HepG2 (cell line): Measurements from ENCODE around the gene PEX11B. TPM values are rescaled to one million over a fixed set of nuclear protein-coding genes. Genes with fewer than 3 reads are reported as not detected.
A peak's percentile ranks its signal among the peaks of the same experiment; 100 is the strongest.

Experiments
- ATAC-seq: fragments of 200-7000 bp; cut with Tn5 transposase; 3 replicates; pipeline ENCODE4 v1.9.1; 2020; ENCODE audit warnings: mild to moderate bottlenecking, moderate library complexity
- BruUV-seq: library from RNA; stranded (reverse); fragments of 400-500 nt; replicated peaks from 2 replicates; lab custom pipeline; 2021; lab: Mats Ljungman, UMichigan
- CTCF ChIA-PET: fragments of 300-600 bp; formaldehyde crosslinking; extraction: SDS; loops from one replicate; lab custom pipeline; 2021; ENCODE audit warnings: low total read pairs, inconsistent platforms, low intra/inter-chr PET ratio; lab: Yijun Ruan, JAX
- POLR2A ChIA-PET: fragments of 350-600 bp; sonication (Branson Sonifier 250); formaldehyde crosslinking; loops from one replicate; lab custom pipeline; 2020; ENCODE audit warnings: antibody characterized with exemption, inconsistent platforms; lab: Yijun Ruan, JAX
- DNase-seq: peaks from one replicate; pipeline ENCODE4 v3.0.0-alpha.2; 2015; ENCODE audit warnings: low spot score
- FAIRE-seq: peaks from 3 replicates; lab custom pipeline; 2011; peaks lifted over from hg19 to GRCh38; lab: Jason Lieb, UNC
- H2AFZ ChIP-seq: one replicate; pipeline ENCODE4 v1.6.1; 2011; ENCODE audit warnings: low read length, inconsistent platforms
- H3K27ac ChIP-seq: fragments of 300-600 bp; 3 replicates; pipeline ENCODE4 v1.8.0; 2011; ENCODE audit warnings: mixed run types, mild to moderate bottlenecking, mixed read lengths, low read length, inconsistent platforms; ENCODE audit not compliant: insufficient read depth; ENCODE audit errors: extremely low read length
- H3K27me3 ChIP-seq, 2 experiments: fragments of 200-600 bp in 1 of 2; 2 replicates in 1 of 2; 3 replicates in 1 of 2; pipeline versions ENCODE4 v1.6.0 to v1.8.0; 2011; ENCODE audit warnings: low read length in 2 of 2, mild to moderate bottlenecking in 2 of 2, moderate library complexity in 2 of 2, inconsistent platforms in 1 of 2; ENCODE audit not compliant: insufficient read depth in 2 of 2, control insufficient read depth in 1 of 2
- H3K36me3 ChIP-seq, 2 experiments: fragments of 200-600 bp in 1 of 2; replicated peaks in 1 of 2; 2 replicates in 1 of 2; 3 replicates in 1 of 2; pipeline versions ENCODE4 v1.5.1 to v1.8.0; 2011; ENCODE audit warnings: low read length in 2 of 2, inconsistent platforms in 1 of 2; ENCODE audit not compliant: insufficient read depth in 2 of 2, control insufficient read depth in 1 of 2
- H3K4me1 ChIP-seq: 2 replicates; pipeline ENCODE4 v1.5.1; 2012; ENCODE audit warnings: low read length, inconsistent platforms; ENCODE audit not compliant: insufficient read depth
- H3K4me2 ChIP-seq: 2 replicates; pipeline ENCODE4 v1.6.0; 2011; ENCODE audit warnings: low read depth, low read length, inconsistent platforms
- H3K4me3 ChIP-seq, 3 experiments: fragments of 200-600 bp in 1 of 3; sonication (generic), shearing (Covaris generic) in 1 of 3; replicated peaks in 1 of 3; 2 replicates each; pipeline ENCODE4 v1.5.1; 2011 to 2016; ENCODE audit warnings: low read length in 3 of 3, inconsistent platforms in 2 of 3, low read depth in 2 of 3, mild to moderate bottlenecking in 2 of 3, control low read depth in 1 of 3, mixed read lengths in 1 of 3; ENCODE audit not compliant: insufficient read depth in 1 of 3
- H3K79me2 ChIP-seq: one replicate; pipeline ENCODE4 v1.6.1; 2011; ENCODE audit warnings: low read length, inconsistent platforms; ENCODE audit not compliant: insufficient read depth
- H3K9ac ChIP-seq: 2 replicates; pipeline ENCODE4 v1.6.0; 2011; ENCODE audit warnings: mild to moderate bottlenecking, low read depth, low read length, inconsistent platforms; ENCODE audit not compliant: insufficient read depth
- H3K9me3 ChIP-seq: 2 replicates; pipeline ENCODE4 v1.5.1; 2012; ENCODE audit warnings: mild to moderate bottlenecking, low read length
- H4K20me1 ChIP-seq: 2 replicates; pipeline ENCODE4 v1.6.0; 2011; ENCODE audit warnings: inconsistent platforms, mild to moderate bottlenecking, low read length, moderate library complexity; ENCODE audit not compliant: insufficient read depth
- CEBPB ChIP-seq: IDR thresholded peaks from 2 replicates; pipeline ENCODE4 v1.6.1; 2011; ENCODE audit warnings: low read depth, low read length, improper control_type of control experiment, borderline replicate concordance
- KLF15 ChIP-seq: sonication (generic); formaldehyde crosslinking; IDR thresholded peaks from 2 replicates; pipeline ENCODE4 v1.8.1; 2023; ENCODE audit warnings: borderline replicate concordance, mild to moderate bottlenecking, inconsistent platforms, missing genetic modification reagents, mixed read lengths
- MXD1 ChIP-seq: sonication (generic); formaldehyde crosslinking; IDR thresholded peaks from 2 replicates; pipeline ENCODE4 v1.4.0; 2020; ENCODE audit warnings: mild to moderate bottlenecking, missing genetic modification reagents
- ZBTB20 ChIP-seq: sonication (generic); formaldehyde crosslinking; IDR thresholded peaks from 2 replicates; pipeline ENCODE4 v1.8.1; 2023; ENCODE audit warnings: missing genetic modification reagents, low read depth, mild to moderate bottlenecking, borderline replicate concordance
- ZBTB33 ChIP-seq: sonication (generic); formaldehyde crosslinking; IDR thresholded peaks from 2 replicates; pipeline ENCODE4 v1.4.0; 2020; ENCODE audit warnings: missing genetic modification reagents
- ZBTB38 ChIP-seq: sonication (generic); formaldehyde crosslinking; IDR thresholded peaks from 2 replicates; pipeline ENCODE4 v1.5.1; 2020; ENCODE audit warnings: mild to moderate bottlenecking, missing genetic modification reagents
- ZFP91 ChIP-seq: sonication (generic); formaldehyde crosslinking; IDR thresholded peaks from 2 replicates; pipeline ENCODE4 v1.9.0; 2022; ENCODE audit warnings: missing genetic modification reagents, mild to moderate bottlenecking, borderline replicate concordance
- ZNF317 ChIP-seq: sonication (generic); formaldehyde crosslinking; IDR thresholded peaks from 2 replicates; pipeline ENCODE4 v1.5.0; 2020; ENCODE audit warnings: mild to moderate bottlenecking, missing genetic modification reagents
- ZNF569 ChIP-seq: sonication (generic); formaldehyde crosslinking; IDR thresholded peaks from 2 replicates; pipeline ENCODE4 v1.5.0; 2020; ENCODE audit warnings: mild to moderate bottlenecking, missing genetic modification reagents, moderate library complexity, borderline replicate concordance
- ZNF687 ChIP-seq: sonication (generic); formaldehyde crosslinking; IDR thresholded peaks from 2 replicates; pipeline ENCODE4 v1.5.1; 2020; ENCODE audit warnings: mild to moderate bottlenecking, missing genetic modification reagents, moderate library complexity
- ZNF878 ChIP-seq: sonication (generic); formaldehyde crosslinking; IDR thresholded peaks from 2 replicates; pipeline ENCODE4 v1.8.1; 2023; ENCODE audit warnings: mild to moderate bottlenecking, missing genetic modification reagents, moderate library complexity
- WGBS: methylation state at CpG from one replicate; pipeline ENCODE4 v1.1.6; 2017; ENCODE audit warnings: low lambda C conversion rate; 5-methylcytosine and 5-hydroxymethylcytosine counted together
- in situ Hi-C: cut with HindIII; loops from 2 replicates; pipeline ENCODE4 v1.10.0; 2017; ENCODE audit warnings: low pct_unique_long_range_greater_than_20kb; ENCODE audit not compliant: extremely low pct_ligation_motif_present
- intact Hi-C: fragments of 100-400 bp; cut with micrococcal nuclease; formaldehyde crosslinking; loops from one replicate; pipeline ENCODE4 v1.10.0; 2022; ENCODE audit not compliant: unreplicated experiment
- polyA plus RNA-seq, 8 experiments: library from polyadenylated mRNA; depleted of rRNA in 3 of 8; stranded (reverse) in 7 of 8; unstranded in 1 of 8; fragments of >200 nt; fragmentation: Illumina TruSeq in 4 of 8; extraction: Trizol in 4 of 8; gene quantifications; 2 replicates each; pipeline versions ENCODE4 v1.2.1 to v1.2.3, GENCODE V29; 2011 to 2016; ENCODE audit warnings: low read depth in 4 of 8, missing spikeins in 1 of 8, mixed read lengths in 1 of 8; ENCODE audit not compliant: insufficient read depth in 1 of 8
- total RNA-seq, 5 experiments: library from RNA; depleted of rRNA; stranded (reverse); fragments of >200 nt; fragmentation: Illumina TruSeq; extraction: Trizol; gene quantifications; 2 replicates each; pipeline ENCODE4 v1.2.3, GENCODE V29; 2016; ENCODE audit warnings: low read depth in 1 of 5

The PEX11B gene
- total and polyA plus RNA-seq, 2 of the 13 experiments (the other 11 are each of a cell fraction or from before 2014, with no cell fraction given), result 21.6 to 48.4 TPM

- Histone ChIP-seq H3K27me3 (peaks cover 6 to 59% of the 10 kb centered on the region in 2 experiments; a peak in 3 of 5 replicates), H3K79me2 (no peaks in the 10 kb centered on the region), H4K20me1 (no peaks in the 10 kb centered on the region), H3K27ac (no peak overlapping the region), H3K4me1 (no peaks in the 10 kb centered on the region), H3K9me3 (no peaks in the 10 kb centered on the region), H3K4me3 (peak overlapping the region in 1 of 3 experiments; percentile 18; a peak in 1 of 6 replicates), H3K9ac (no peak overlapping the region), H3K36me3 (no peaks in the 10 kb centered on the region), H2AFZ (no peak overlapping the region), H3K4me2 (peak overlapping the region; percentile 18; the same call in 1 of the 2 replicates)
- intact Hi-C loops (no loop called here), in situ Hi-C loops (no loop called here)
- no TSS peak for BruUV-seq
- DNase-seq (no peak), ATAC-seq (peak; percentile 80), FAIRE-seq (no peak)
- WGBS, result 57% methylated on average over 38 of the region's 47 CpGs
- no peak for TF ChIP-seq ZBTB20 (CRISPR knock-in tag)
- TF ChIP-seq ZBTB38 (CRISPR knock-in tag), result 0 out of 2 replicates have a peak, but pooled peaks have one; percentile 35
- peak; percentile 83 for TF ChIP-seq ZBTB33 (CRISPR knock-in tag)
- no peak for TF ChIP-seq ZFP91 (CRISPR knock-in tag)
- no peak for TF ChIP-seq KLF15 (CRISPR knock-in tag)
- no peak for TF ChIP-seq ZNF569 (CRISPR knock-in tag)
- TF ChIP-seq CEBPB, result peak; percentile 49; the same call in 1 of the 2 replicates
- no peak for TF ChIP-seq ZNF878 (CRISPR knock-in tag)
- peak; percentile 23; the same call in 1 of the 2 replicates for TF ChIP-seq ZNF687 (CRISPR knock-in tag)
- no peak for TF ChIP-seq ZNF317 (CRISPR knock-in tag)
- 0 out of 2 replicates have a peak, but pooled peaks have one; percentile 24 for TF ChIP-seq MXD1 (CRISPR knock-in tag)
- POLR2A ChIA-PET, result interaction anchor here (1.4 kb wide), 1 partner anchor 27 kb away, joined by 5 read pairs; the partner anchor contains the start of gene NUDT17
- CTCF ChIA-PET, result no interaction called here
Measured at GRCh38 chr1:145871994-145872924, 46.3 kb downstream of the PEX11B start.
